GM23338 (cell line): ENCODE data around the gene IQGAP2. TPM values are rescaled to one million over a fixed set of nuclear protein-coding genes. Genes with fewer than 3 reads are reported as not detected.

ENCODE experiments used
- ATAC-seq: fragments of 200-7000 bp; cut with Tn5 transposase; 3 replicates; pipeline ENCODE4 v1.9.1; 2020
- DNase-seq: peaks from one replicate; pipeline ENCODE4 v3.0.0-alpha.2; 2015; ENCODE audit warnings: low spot score
- H2AFZ ChIP-seq: fragments of 200-600 bp; sonication (generic); 2 replicates; pipeline ENCODE4 v1.8.0; 2016; ENCODE audit warnings: antibody characterized with exemption, mild to moderate bottlenecking, moderate library complexity
- H3F3A ChIP-seq: fragments of 200-600 bp; sonication (generic); replicated peaks from 2 replicates; pipeline ENCODE4 v1.8.0; 2017; ENCODE audit warnings: antibody characterized with exemption, mixed run types, low read depth
- H3K27ac ChIP-seq: fragments of 200-600 bp; sonication (generic); 2 replicates; pipeline ENCODE4 v1.6.1; 2016; ENCODE audit warnings: low read depth
- H3K27me3 ChIP-seq: fragments of 200-600 bp; sonication (generic); 2 replicates; pipeline ENCODE4 v1.8.0; 2016; ENCODE audit warnings: mild to moderate bottlenecking, mixed run types, moderate library complexity; ENCODE audit not compliant: insufficient read depth
- H3K36me3 ChIP-seq: fragments of 200-600 bp; sonication (generic); 2 replicates; pipeline ENCODE4 v1.8.0; 2016; ENCODE audit warnings: mild to moderate bottlenecking; ENCODE audit not compliant: insufficient read depth
- H3K4me1 ChIP-seq: fragments of 200-600 bp; sonication (generic); 2 replicates; pipeline ENCODE4 v1.8.0; 2016; ENCODE audit warnings: mild to moderate bottlenecking, moderate library complexity; ENCODE audit not compliant: insufficient read depth
- H3K4me2 ChIP-seq: fragments of 200-600 bp; sonication (generic); 2 replicates; pipeline ENCODE4 v1.7.1; 2017; ENCODE audit warnings: mixed run types
- H3K4me3 ChIP-seq: fragments of 200-600 bp; sonication (generic); 2 replicates; pipeline ENCODE4 v1.6.1; 2016; ENCODE audit warnings: mixed run types
- H3K79me2 ChIP-seq: fragments of 200-600 bp; sonication (generic); replicated peaks from 2 replicates; pipeline ENCODE4 v1.8.0; 2017; ENCODE audit warnings: mild to moderate bottlenecking; ENCODE audit not compliant: insufficient read depth
- H3K9me2 ChIP-seq: fragments of 200-600 bp; sonication (generic); 2 replicates; pipeline ENCODE4 v1.8.0; 2017; ENCODE audit not compliant: insufficient read depth
- H4K20me1 ChIP-seq: fragments of 200-600 bp; sonication (generic); replicated peaks from 2 replicates; pipeline ENCODE4 v1.8.0; 2017; ENCODE audit warnings: mild to moderate bottlenecking; ENCODE audit not compliant: insufficient read depth
- H3K27ac Mint-ChIP-seq: 2 replicates; pipeline ENCODE4 v1.8.0; 2020; ENCODE audit warnings: inconsistent platforms, mild to moderate bottlenecking, moderate library complexity, mixed read lengths
- H3K27me3 Mint-ChIP-seq: 3 replicates; pipeline ENCODE4 v1.8.0; 2022; ENCODE audit warnings: low read depth, mild to moderate bottlenecking, moderate library complexity, mixed read lengths, inconsistent platforms; ENCODE audit not compliant: insufficient read depth, poor library complexity
- H3K36me3 Mint-ChIP-seq: 3 replicates; pipeline ENCODE4 v1.8.0; 2021; ENCODE audit warnings: low read depth, mild to moderate bottlenecking, inconsistent platforms, moderate library complexity, mixed read lengths
- H3K4me1 Mint-ChIP-seq: 3 replicates; pipeline ENCODE4 v1.8.0; 2020; ENCODE audit warnings: mild to moderate bottlenecking, inconsistent platforms, mixed read lengths
- H3K4me3 Mint-ChIP-seq: 3 replicates; pipeline ENCODE4 v1.8.0; 2021; ENCODE audit warnings: moderate library complexity, mild to moderate bottlenecking, inconsistent platforms, mixed read lengths
- H3K9me3 Mint-ChIP-seq: 3 replicates; pipeline ENCODE4 v1.8.0; 2020; ENCODE audit warnings: moderate library complexity, mild to moderate bottlenecking, inconsistent platforms, mixed read lengths
- CREB1 ChIP-seq: fragments of 250-450 bp; sonication (Bioruptor Pico); IDR thresholded peaks from 2 replicates; pipeline ENCODE4 v1.5.0; 2020; ENCODE audit warnings: low read depth, mild to moderate bottlenecking, moderate library complexity
- EZH2 ChIP-seq: fragments of 200-600 bp; sonication (generic); IDR thresholded peaks from one replicate; pipeline ENCODE4 v1.8.0; 2017; ENCODE audit warnings: antibody characterized with exemption, mild to moderate bottlenecking, low read depth; ENCODE audit not compliant: unreplicated experiment
- EZH2phosphoT487 ChIP-seq: fragments of 200-600 bp; sonication (generic); IDR thresholded peaks from one replicate; pipeline ENCODE4 v1.8.1; 2018; ENCODE audit warnings: antibody characterized with exemption; ENCODE audit not compliant: unreplicated experiment
- JUNB ChIP-seq: IDR thresholded peaks from one replicate; pipeline ENCODE4 v1.6.1; 2016; ENCODE audit warnings: antibody characterized with exemption; ENCODE audit not compliant: unreplicated experiment
- NANOG ChIP-seq: IDR thresholded peaks from 2 replicates; pipeline ENCODE4 v1.6.1; 2016; ENCODE audit warnings: antibody characterized with exemption, borderline replicate concordance
- POLR2AphosphoS5 ChIP-seq: IDR thresholded peaks from 2 replicates; pipeline ENCODE4 v1.6.1; 2016; ENCODE audit warnings: antibody characterized with exemption, low read depth
- STAT1 ChIP-seq: IDR thresholded peaks from one replicate; pipeline ENCODE4 v1.6.1; 2016; ENCODE audit warnings: antibody characterized with exemption; ENCODE audit not compliant: unreplicated experiment
- ZNF114 ChIP-seq: fragments of 250-450 bp; sonication (Bioruptor Pico); IDR thresholded peaks from 2 replicates; pipeline ENCODE4 v1.5.0; 2020; ENCODE audit warnings: mild to moderate bottlenecking, moderate library complexity
- ZNF331 ChIP-seq: fragments of 250-450 bp; sonication (Bioruptor Pico); IDR thresholded peaks from 2 replicates; pipeline ENCODE4 v1.5.0; 2020; ENCODE audit warnings: low read depth, mild to moderate bottlenecking, moderate library complexity
- polyA plus RNA-seq: library from polyadenylated mRNA; unstranded; fragments of >200 nt; fragmentation: Nextera tagmentation; extraction: Ambion mirVana; gene quantifications from 2 replicates; pipeline ENCODE4 v1.2.1, GENCODE V29; 2016
- total RNA-seq: library from RNA; depleted of rRNA; stranded (reverse); fragments of >200 nt; shearing (Covaris generic); gene quantifications from 2 replicates; pipeline ENCODE4 v1.2.3, GENCODE V29; 2014
- TF ChIP-seq, protein P1 (sequence below): fragments of 250-450 bp; sonication (Bioruptor Pico); IDR thresholded peaks from 2 replicates; pipeline ENCODE4 v1.5.0; 2020; ENCODE audit warnings: mild to moderate bottlenecking, moderate library complexity
- TF ChIP-seq, protein P2 (sequence below): IDR thresholded peaks from one replicate; pipeline ENCODE4 v1.6.1; 2018; ENCODE audit warnings: antibody characterized with exemption; ENCODE audit not compliant: unreplicated experiment
- TF ChIP-seq, protein P3 (sequence below), 2 experiments: fragments of 200-600 bp in 1 of 2; sonication (generic) in 1 of 2; conservative IDR thresholded peaks; 2 replicates each; pipeline versions ENCODE4 v1.5.1 to v1.6.1; 2016 to 2017; ENCODE audit warnings: antibody characterized with exemption in 2 of 2, low read depth in 2 of 2, mild to moderate bottlenecking in 2 of 2, moderate library complexity in 1 of 2
- TF ChIP-seq, protein P4 (sequence below): IDR thresholded peaks from 2 replicates; pipeline ENCODE4 v1.6.1; 2016; ENCODE audit warnings: antibody characterized with exemption

The IQGAP2 gene
- total and polyA plus RNA-seq, 2 experiments from 2014 or later = 60.0 to 86.5 TPM

DNA sequence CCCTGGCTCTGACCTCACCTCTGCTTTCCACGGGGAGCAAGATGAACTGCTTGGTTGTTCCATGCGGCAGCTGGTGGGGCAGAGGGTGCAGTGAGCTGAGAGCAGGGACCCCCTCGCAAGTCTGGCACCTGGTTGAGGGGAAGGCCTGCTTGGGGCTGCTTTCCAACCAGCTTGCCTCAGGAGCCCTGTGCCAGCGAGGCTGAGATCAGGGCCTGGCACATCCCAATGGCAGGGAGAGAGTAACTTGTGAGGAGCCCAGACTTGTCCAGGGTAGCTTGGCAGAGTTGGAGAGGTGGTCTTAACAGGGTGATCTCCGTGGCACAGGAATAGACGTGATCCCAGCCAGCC is 68.9 kb downstream of the IQGAP2 start:
- H3K4me3 Mint-ChIP-seq = no peak overlapping the region
- H3K27ac ChIP-seq = no peak overlapping the region

More for the DNA sequence above, 68.9 kb downstream of the IQGAP2 start:
- H3K27me3 Mint-ChIP-seq = peaks cover 1% of the 10 kb centered on the region
- H3K27ac Mint-ChIP-seq = no peak overlapping the region
- H3K4me1 ChIP-seq = peaks cover 25% of the 10 kb centered on the region
- peaks cover 18% of the 10 kb centered on the region for H3K9me3 Mint-ChIP-seq
- no peak for TF ChIP-seq CREB1 (CRISPR knock-in tag)
- TF ChIP-seq POLR2AphosphoS5 = no peak
- TF ChIP-seq EZH2 = no peak
- TF ChIP-seq, protein P1, sequence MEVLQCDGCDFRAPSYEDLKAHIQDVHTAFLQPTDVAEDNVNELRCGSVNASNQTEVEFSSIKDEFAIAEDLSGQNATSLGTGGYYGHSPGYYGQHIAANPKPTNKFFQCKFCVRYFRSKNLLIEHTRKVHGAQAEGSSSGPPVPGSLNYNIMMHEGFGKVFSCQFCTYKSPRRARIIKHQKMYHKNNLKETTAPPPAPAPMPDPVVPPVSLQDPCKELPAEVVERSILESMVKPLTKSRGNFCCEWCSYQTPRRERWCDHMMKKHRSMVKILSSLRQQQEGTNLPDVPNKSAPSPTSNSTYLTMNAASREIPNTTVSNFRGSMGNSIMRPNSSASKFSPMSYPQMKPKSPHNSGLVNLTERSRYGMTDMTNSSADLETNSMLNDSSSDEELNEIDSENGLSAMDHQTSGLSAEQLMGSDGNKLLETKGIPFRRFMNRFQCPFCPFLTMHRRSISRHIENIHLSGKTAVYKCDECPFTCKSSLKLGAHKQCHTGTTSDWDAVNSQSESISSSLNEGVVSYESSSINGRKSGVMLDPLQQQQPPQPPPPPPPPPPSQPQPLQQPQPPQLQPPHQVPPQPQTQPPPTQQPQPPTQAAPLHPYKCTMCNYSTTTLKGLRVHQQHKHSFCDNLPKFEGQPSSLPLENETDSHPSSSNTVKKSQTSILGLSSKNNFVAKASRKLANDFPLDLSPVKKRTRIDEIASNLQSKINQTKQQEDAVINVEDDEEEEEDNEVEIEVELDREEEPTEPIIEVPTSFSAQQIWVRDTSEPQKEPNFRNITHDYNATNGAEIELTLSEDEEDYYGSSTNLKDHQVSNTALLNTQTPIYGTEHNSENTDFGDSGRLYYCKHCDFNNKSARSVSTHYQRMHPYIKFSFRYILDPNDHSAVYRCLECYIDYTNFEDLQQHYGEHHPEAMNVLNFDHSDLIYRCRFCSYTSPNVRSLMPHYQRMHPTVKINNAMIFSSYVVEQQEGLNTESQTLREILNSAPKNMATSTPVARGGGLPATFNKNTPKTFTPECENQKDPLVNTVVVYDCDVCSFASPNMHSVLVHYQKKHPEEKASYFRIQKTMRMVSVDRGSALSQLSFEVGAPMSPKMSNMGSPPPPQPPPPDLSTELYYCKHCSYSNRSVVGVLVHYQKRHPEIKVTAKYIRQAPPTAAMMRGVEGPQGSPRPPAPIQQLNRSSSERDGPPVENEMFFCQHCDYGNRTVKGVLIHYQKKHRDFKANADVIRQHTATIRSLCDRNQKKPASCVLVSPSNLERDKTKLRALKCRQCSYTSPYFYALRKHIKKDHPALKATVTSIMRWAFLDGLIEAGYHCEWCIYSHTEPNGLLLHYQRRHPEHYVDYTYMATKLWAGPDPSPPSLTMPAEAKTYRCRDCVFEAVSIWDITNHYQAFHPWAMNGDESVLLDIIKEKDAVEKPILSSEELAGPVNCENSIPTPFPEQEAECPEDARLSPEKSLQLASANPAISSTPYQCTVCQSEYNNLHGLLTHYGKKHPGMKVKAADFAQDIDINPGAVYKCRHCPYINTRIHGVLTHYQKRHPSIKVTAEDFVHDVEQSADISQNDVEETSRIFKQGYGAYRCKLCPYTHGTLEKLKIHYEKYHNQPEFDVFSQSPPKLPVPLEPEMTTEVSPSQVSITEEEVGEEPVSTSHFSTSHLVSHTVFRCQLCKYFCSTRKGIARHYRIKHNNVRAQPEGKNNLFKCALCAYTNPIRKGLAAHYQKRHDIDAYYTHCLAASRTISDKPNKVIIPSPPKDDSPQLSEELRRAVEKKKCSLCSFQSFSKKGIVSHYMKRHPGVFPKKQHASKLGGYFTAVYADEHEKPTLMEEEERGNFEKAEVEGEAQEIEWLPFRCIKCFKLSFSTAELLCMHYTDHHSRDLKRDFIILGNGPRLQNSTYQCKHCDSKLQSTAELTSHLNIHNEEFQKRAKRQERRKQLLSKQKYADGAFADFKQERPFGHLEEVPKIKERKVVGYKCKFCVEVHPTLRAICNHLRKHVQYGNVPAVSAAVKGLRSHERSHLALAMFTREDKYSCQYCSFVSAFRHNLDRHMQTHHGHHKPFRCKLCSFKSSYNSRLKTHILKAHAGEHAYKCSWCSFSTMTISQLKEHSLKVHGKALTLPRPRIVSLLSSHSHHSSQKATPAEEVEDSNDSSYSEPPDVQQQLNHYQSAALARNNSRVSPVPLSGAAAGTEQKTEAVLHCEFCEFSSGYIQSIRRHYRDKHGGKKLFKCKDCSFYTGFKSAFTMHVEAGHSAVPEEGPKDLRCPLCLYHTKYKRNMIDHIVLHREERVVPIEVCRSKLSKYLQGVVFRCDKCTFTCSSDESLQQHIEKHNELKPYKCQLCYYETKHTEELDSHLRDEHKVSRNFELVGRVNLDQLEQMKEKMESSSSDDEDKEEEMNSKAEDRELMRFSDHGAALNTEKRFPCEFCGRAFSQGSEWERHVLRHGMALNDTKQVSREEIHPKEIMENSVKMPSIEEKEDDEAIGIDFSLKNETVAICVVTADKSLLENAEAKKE (CRISPR knock-in tag) = no peak
- no peak for TF ChIP-seq ZNF114
- no peak for TF ChIP-seq JUNB
- TF ChIP-seq NANOG = no peak
- TF ChIP-seq ZNF331 (CRISPR knock-in tag) = no peak
- TF ChIP-seq, protein P2, sequence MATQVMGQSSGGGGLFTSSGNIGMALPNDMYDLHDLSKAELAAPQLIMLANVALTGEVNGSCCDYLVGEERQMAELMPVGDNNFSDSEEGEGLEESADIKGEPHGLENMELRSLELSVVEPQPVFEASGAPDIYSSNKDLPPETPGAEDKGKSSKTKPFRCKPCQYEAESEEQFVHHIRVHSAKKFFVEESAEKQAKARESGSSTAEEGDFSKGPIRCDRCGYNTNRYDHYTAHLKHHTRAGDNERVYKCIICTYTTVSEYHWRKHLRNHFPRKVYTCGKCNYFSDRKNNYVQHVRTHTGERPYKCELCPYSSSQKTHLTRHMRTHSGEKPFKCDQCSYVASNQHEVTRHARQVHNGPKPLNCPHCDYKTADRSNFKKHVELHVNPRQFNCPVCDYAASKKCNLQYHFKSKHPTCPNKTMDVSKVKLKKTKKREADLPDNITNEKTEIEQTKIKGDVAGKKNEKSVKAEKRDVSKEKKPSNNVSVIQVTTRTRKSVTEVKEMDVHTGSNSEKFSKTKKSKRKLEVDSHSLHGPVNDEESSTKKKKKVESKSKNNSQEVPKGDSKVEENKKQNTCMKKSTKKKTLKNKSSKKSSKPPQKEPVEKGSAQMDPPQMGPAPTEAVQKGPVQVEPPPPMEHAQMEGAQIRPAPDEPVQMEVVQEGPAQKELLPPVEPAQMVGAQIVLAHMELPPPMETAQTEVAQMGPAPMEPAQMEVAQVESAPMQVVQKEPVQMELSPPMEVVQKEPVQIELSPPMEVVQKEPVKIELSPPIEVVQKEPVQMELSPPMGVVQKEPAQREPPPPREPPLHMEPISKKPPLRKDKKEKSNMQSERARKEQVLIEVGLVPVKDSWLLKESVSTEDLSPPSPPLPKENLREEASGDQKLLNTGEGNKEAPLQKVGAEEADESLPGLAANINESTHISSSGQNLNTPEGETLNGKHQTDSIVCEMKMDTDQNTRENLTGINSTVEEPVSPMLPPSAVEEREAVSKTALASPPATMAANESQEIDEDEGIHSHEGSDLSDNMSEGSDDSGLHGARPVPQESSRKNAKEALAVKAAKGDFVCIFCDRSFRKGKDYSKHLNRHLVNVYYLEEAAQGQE = no peak
- TF ChIP-seq EZH2phosphoT487 = no peak
- TF ChIP-seq, protein P3, sequence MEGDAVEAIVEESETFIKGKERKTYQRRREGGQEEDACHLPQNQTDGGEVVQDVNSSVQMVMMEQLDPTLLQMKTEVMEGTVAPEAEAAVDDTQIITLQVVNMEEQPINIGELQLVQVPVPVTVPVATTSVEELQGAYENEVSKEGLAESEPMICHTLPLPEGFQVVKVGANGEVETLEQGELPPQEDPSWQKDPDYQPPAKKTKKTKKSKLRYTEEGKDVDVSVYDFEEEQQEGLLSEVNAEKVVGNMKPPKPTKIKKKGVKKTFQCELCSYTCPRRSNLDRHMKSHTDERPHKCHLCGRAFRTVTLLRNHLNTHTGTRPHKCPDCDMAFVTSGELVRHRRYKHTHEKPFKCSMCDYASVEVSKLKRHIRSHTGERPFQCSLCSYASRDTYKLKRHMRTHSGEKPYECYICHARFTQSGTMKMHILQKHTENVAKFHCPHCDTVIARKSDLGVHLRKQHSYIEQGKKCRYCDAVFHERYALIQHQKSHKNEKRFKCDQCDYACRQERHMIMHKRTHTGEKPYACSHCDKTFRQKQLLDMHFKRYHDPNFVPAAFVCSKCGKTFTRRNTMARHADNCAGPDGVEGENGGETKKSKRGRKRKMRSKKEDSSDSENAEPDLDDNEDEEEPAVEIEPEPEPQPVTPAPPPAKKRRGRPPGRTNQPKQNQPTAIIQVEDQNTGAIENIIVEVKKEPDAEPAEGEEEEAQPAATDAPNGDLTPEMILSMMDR (conservative IDR thresholded peaks at IDR 0.05; ENCODE audit: low read depth in 2 of 2) = no peak
- TF ChIP-seq STAT1 = no peak
- TF ChIP-seq, protein P4, sequence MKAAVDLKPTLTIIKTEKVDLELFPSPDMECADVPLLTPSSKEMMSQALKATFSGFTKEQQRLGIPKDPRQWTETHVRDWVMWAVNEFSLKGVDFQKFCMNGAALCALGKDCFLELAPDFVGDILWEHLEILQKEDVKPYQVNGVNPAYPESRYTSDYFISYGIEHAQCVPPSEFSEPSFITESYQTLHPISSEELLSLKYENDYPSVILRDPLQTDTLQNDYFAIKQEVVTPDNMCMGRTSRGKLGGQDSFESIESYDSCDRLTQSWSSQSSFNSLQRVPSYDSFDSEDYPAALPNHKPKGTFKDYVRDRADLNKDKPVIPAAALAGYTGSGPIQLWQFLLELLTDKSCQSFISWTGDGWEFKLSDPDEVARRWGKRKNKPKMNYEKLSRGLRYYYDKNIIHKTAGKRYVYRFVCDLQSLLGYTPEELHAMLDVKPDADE = no peak
- H4K20me1 ChIP-seq = no peaks in the 10 kb centered on the region
- no peak overlapping the region for H2AFZ ChIP-seq
- peaks cover 10% of the 10 kb centered on the region; the same call in 1 of the 2 replicates for H3K79me2 ChIP-seq
- no peak for ATAC-seq
- H3K9me2 ChIP-seq = no peaks in the 10 kb centered on the region; the same call in 1 of the 2 replicates
- H3K4me2 ChIP-seq = no peak overlapping the region
- H3K4me1 Mint-ChIP-seq = peaks cover 21% of the 10 kb centered on the region
- H3K36me3 Mint-ChIP-seq = peaks cover 26% of the 10 kb centered on the region
- no peak overlapping the region for H3K4me3 ChIP-seq
- H3K27me3 ChIP-seq = no peaks in the 10 kb centered on the region
- no peak for DNase-seq
- H3F3A ChIP-seq = no peaks in the 10 kb centered on the region
- no peaks in the 10 kb centered on the region for H3K36me3 ChIP-seq
